ENCODE measurements around the gene CRYZ. TPM values are rescaled to one million over a fixed set of nuclear protein-coding genes. Genes with fewer than 3 reads are reported as not detected.
"Not testable (repeated sequence)": the region's sequence is repeated elsewhere in the genome, so short reads cannot be mapped to it uniquely, and the experiment has no call there.

Gene CRYZ
- total and polyA plus RNA-seq, 2 donors (not counting 3 experiments of a cell fraction or from before 2014, with no cell fraction given) = 24.5 to 32.7 TPM

GRCh38 chr1:74766579-74766978 is 33.7 kb upstream of the CRYZ start:
- no peak for FAIRE-seq
- no TSS peak for BruUV-seq (replicated peaks)
- Histone ChIP-seq H3K27ac (ENCODE audit: insufficient read depth, low read depth, low read length) (no peak overlapping the region), H4K20me1 (replicated peaks; ENCODE audit: control insufficient read depth, extremely low read depth, insufficient read depth, low read length) (no peaks in the 10 kb centered on the region), H3K9me1 (replicated peaks; ENCODE audit: control insufficient read depth, extremely low read depth, insufficient read depth, low read length) (no peaks in the 10 kb centered on the region), H3K27me3 (ENCODE audit: control insufficient read depth in 2 of 2, insufficient read depth in 2 of 2, low read length in 2 of 2) (peaks cover 0 to 6% of the 10 kb centered on the region in 2 experiments), H3K79me2 (ENCODE audit: control insufficient read depth, insufficient read depth, low read length) (no peaks in the 10 kb centered on the region), H3K36me3 (ENCODE audit: control insufficient read depth in 2 of 2, extremely low read depth in 1 of 2, insufficient read depth in 2 of 2, low read length in 2 of 2) (peaks cover 4 to 5% of the 10 kb centered on the region in 2 experiments), H3K4me3 (replicated peaks in 1 of 3; ENCODE audit: insufficient read depth in 1 of 3, low read depth in 1 of 3, low read length in 3 of 3) (no peak overlapping the region), H3K9ac (replicated peaks; ENCODE audit: extremely low read depth, insufficient read depth, low read length) (no peak overlapping the region), H3K4me1 (ENCODE audit: control insufficient read depth, extremely low read depth, insufficient read depth, low read length) (no peaks in the 10 kb centered on the region), H3K9me3 (replicated peaks; ENCODE audit: control insufficient read depth, insufficient read depth, low read length) (no peaks in the 10 kb centered on the region), H3K4me2 (ENCODE audit: insufficient read depth, low read length) (no peak overlapping the region), H2AFZ (ENCODE audit: low read depth, low read length) (no peak overlapping the region)
- TF ChIP-seq, protein P1, sequence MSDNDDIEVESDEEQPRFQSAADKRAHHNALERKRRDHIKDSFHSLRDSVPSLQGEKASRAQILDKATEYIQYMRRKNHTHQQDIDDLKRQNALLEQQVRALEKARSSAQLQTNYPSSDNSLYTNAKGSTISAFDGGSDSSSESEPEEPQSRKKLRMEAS (IDR thresholded peaks at IDR 0.05; ENCODE audit: insufficient read depth, insufficient read length) = no peak
- TF ChIP-seq, protein P2, sequence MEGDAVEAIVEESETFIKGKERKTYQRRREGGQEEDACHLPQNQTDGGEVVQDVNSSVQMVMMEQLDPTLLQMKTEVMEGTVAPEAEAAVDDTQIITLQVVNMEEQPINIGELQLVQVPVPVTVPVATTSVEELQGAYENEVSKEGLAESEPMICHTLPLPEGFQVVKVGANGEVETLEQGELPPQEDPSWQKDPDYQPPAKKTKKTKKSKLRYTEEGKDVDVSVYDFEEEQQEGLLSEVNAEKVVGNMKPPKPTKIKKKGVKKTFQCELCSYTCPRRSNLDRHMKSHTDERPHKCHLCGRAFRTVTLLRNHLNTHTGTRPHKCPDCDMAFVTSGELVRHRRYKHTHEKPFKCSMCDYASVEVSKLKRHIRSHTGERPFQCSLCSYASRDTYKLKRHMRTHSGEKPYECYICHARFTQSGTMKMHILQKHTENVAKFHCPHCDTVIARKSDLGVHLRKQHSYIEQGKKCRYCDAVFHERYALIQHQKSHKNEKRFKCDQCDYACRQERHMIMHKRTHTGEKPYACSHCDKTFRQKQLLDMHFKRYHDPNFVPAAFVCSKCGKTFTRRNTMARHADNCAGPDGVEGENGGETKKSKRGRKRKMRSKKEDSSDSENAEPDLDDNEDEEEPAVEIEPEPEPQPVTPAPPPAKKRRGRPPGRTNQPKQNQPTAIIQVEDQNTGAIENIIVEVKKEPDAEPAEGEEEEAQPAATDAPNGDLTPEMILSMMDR (IDR thresholded peaks at IDR 0.05; ENCODE audit: extremely low read depth in 1 of 2, insufficient read depth in 1 of 2, low read depth in 1 of 2, low read length in 2 of 2) = no peak
- TF ChIP-seq POLR2A (IDR thresholded peaks at IDR 0.05; ENCODE audit: low read depth, low read length) = no peak
- intact Hi-C loops (cut with micrococcal nuclease) = no loop called here
- ChIA-PET CTCF (interaction anchor here (0.9 to 1.4 kb wide), 3 partner anchors 9 to 34 kb away, joined by 3 to 6 read pairs (median 3); partner anchors contain the start of genes CRYZ and TYW3), POLR2A (no interaction called here)
- DNase-seq (ENCODE audit: low read depth, low spot score) = no peak
- dilution Hi-C loops (cut with MboI; ENCODE audit: extremely low pct_ligation_motif_present, low sequenced_read_pairs) = no loop called here

DNA sequence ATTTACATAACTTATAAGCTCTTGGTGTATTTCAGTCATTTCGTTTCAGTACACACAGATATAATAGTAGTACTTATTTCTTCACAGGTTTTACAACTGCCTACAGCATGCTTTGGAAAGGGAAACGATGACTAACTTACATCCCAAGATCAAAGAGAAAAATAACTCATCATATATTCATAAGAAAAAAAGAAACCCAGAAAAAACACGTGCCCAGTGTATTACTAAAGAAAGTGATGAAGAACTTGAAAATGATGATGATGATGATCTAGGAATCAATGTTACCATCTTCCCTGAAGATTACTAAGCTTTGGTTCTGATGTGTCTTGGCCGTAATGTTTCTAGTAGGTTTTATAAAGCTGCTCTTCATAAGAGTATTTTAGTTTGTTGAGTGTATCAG is 31.0 kb upstream of the CRYZ start:
- no peaks in the 10 kb centered on the region for H3K9me1 ChIP-seq (replicated peaks; ENCODE audit: control insufficient read depth, extremely low read depth, insufficient read depth, low read length)
- H4K20me1 ChIP-seq (replicated peaks; ENCODE audit: control insufficient read depth, extremely low read depth, insufficient read depth, low read length) = no peaks in the 10 kb centered on the region
- H3K9me3 ChIP-seq (replicated peaks; ENCODE audit: control insufficient read depth, insufficient read depth, low read length) = no peaks in the 10 kb centered on the region
- no peak overlapping the region for H3K4me2 ChIP-seq (ENCODE audit: insufficient read depth, low read length)
- DNase-seq (ENCODE audit: low read depth, low spot score) (no peak), FAIRE-seq (no peak)
- no peak overlapping the region for H3K4me3 ChIP-seq (replicated peaks in 1 of 3; ENCODE audit: insufficient read depth in 1 of 3, low read depth in 1 of 3, low read length in 3 of 3)
- no peak overlapping the region for H3K27ac ChIP-seq (ENCODE audit: insufficient read depth, low read depth, low read length)
- no peak overlapping the region for H3K9ac ChIP-seq (replicated peaks; ENCODE audit: extremely low read depth, insufficient read depth, low read length)
- ChIA-PET POLR2A (no interaction called here), CTCF (interaction anchor here (0.9 to 6.4 kb wide), 4 partner anchors 8 to 429 kb away, joined by 3 to 41 read pairs (median 3); no protein-coding TSS in a partner anchor)
- BruUV-seq (replicated peaks) = no TSS peak
- no peaks in the 10 kb centered on the region for H3K4me1 ChIP-seq (ENCODE audit: control insufficient read depth, extremely low read depth, insufficient read depth, low read length)
- no peaks in the 10 kb centered on the region for H3K79me2 ChIP-seq (ENCODE audit: control insufficient read depth, insufficient read depth, low read length)
- intact Hi-C loops (cut with micrococcal nuclease) = no loop called here
- TF ChIP-seq, protein P2 (IDR thresholded peaks at IDR 0.05; ENCODE audit: extremely low read depth in 1 of 2, insufficient read depth in 1 of 2, low read depth in 1 of 2, low read length in 2 of 2) = no peak
- TF ChIP-seq MYC (IDR thresholded peaks at IDR 0.05; ENCODE audit: low read depth, low read length) = no peak
- TF ChIP-seq EZH2 (IDR thresholded peaks at IDR 0.05; ENCODE audit: borderline replicate concordance, low read depth, low read length, severe bottlenecking) = no peak
- TF ChIP-seq FOS (IDR thresholded peaks at IDR 0.05; ENCODE audit: borderline replicate concordance, insufficient read depth, low read length) = peak; percentile 19
- peaks cover 4 to 11% of the 10 kb centered on the region in 2 experiments for H3K36me3 ChIP-seq (ENCODE audit: control insufficient read depth in 2 of 2, extremely low read depth in 1 of 2, insufficient read depth in 2 of 2, low read length in 2 of 2)
- dilution Hi-C loops (cut with MboI; ENCODE audit: extremely low pct_ligation_motif_present, low sequenced_read_pairs) = no loop called here
- no peak overlapping the region for H2AFZ ChIP-seq (ENCODE audit: low read depth, low read length)
- no peaks in the 10 kb centered on the region for H3K27me3 ChIP-seq (ENCODE audit: control insufficient read depth in 2 of 2, insufficient read depth in 2 of 2, low read length in 2 of 2)

- intact Hi-C loops (cut with micrococcal nuclease); H3K27me3 ChIP-seq (ENCODE audit: control insufficient read depth in 2 of 2, insufficient read depth in 2 of 2, low read length in 2 of 2); H3K27ac ChIP-seq (ENCODE audit: insufficient read depth, low read depth, low read length); H3K4me2 ChIP-seq (ENCODE audit: insufficient read depth, low read length); H3K79me2 ChIP-seq (ENCODE audit: control insufficient read depth, insufficient read depth, low read length); H3K9me3 ChIP-seq (replicated peaks; ENCODE audit: control insufficient read depth, insufficient read depth, low read length); H3K4me3 ChIP-seq (replicated peaks in 1 of 3; ENCODE audit: insufficient read depth in 1 of 3, low read depth in 1 of 3, low read length in 3 of 3); FAIRE-seq; H3K4me1 ChIP-seq (ENCODE audit: control insufficient read depth, extremely low read depth, insufficient read depth, low read length); DNase-seq (ENCODE audit: low read depth, low spot score); POLR2A ChIA-PET; H4K20me1 ChIP-seq (replicated peaks; ENCODE audit: control insufficient read depth, extremely low read depth, insufficient read depth, low read length); dilution Hi-C loops (cut with MboI; ENCODE audit: extremely low pct_ligation_motif_present, low sequenced_read_pairs); H3K9me1 ChIP-seq (replicated peaks; ENCODE audit: control insufficient read depth, extremely low read depth, insufficient read depth, low read length); H2AFZ ChIP-seq (ENCODE audit: low read depth, low read length); H3K9ac ChIP-seq (replicated peaks; ENCODE audit: extremely low read depth, insufficient read depth, low read length); CTCF ChIA-PET; BruUV-seq (replicated peaks): not testable (repeated sequence)
- H3K36me3 ChIP-seq (ENCODE audit: control insufficient read depth in 2 of 2, extremely low read depth in 1 of 2, insufficient read depth in 2 of 2, low read length in 2 of 2) = peaks cover 4 to 12% of the 10 kb centered on the region in 2 experiments
These were observed 23.8 kb upstream of the CRYZ start for GRCh38 chr1:74756650-74757049.

Measured in endothelial cell of umbilical vein (primary cell).